Endothelial cell of umbilical vein (primary cell): ENCODE measurements around the gene UGT3A2. TPM values are rescaled to one million over a fixed set of nuclear protein-coding genes. Genes with fewer than 3 reads are reported as not detected.

Experiments
- BruUV-seq: library from RNA; stranded (reverse); fragments of 400-500 nt; replicated peaks from 2 replicates; lab custom pipeline; 2021; lab: Mats Ljungman, UMichigan
- CTCF ChIA-PET: fragments of 300-600, 350-600 bp; sonication (Branson Sonifier 250); formaldehyde crosslinking; loops from one replicate; lab custom pipeline; 2021; ENCODE audit warnings: antibody characterized with exemption, inconsistent platforms; lab: Charles Lee
- POLR2A ChIA-PET: fragments of 300-600, 350-600 bp; sonication (Branson Sonifier 250); formaldehyde crosslinking; loops from one replicate; lab custom pipeline; 2021; ENCODE audit warnings: antibody characterized with exemption, inconsistent platforms; lab: Charles Lee
- DNase-seq: peaks from one replicate; pipeline ENCODE4 v3.0.0-alpha.2; 2011; ENCODE audit warnings: low read depth, low spot score
- FAIRE-seq: peaks from 2 replicates; lab custom pipeline; 2011; peaks lifted over from hg19 to GRCh38; lab: Jason Lieb, UNC
- H2AFZ ChIP-seq: 2 replicates; pipeline ENCODE4 v1.6.0; 2012; ENCODE audit warnings: low read depth, low read length, control low read depth, inconsistent platforms
- H3K27ac ChIP-seq: 2 replicates; pipeline ENCODE4 v1.5.1; 2011; ENCODE audit warnings: low read depth, mild to moderate bottlenecking, control low read depth, low read length, moderate library complexity; ENCODE audit not compliant: insufficient read depth
- H3K27me3 ChIP-seq, 2 experiments: 2 replicates each; pipeline versions ENCODE4 v1.6.0 to v1.6.1; 2011; ENCODE audit warnings: low read length in 2 of 2, mixed read lengths in 1 of 2; ENCODE audit not compliant: control insufficient read depth in 2 of 2, insufficient read depth in 2 of 2
- H3K36me3 ChIP-seq, 2 experiments: 2 replicates in 1 of 2; 3 replicates in 1 of 2; pipeline ENCODE4 v1.5.1; 2011; ENCODE audit warnings: low read length in 2 of 2, mild to moderate bottlenecking in 1 of 2, moderate library complexity in 1 of 2; ENCODE audit not compliant: control insufficient read depth in 2 of 2, insufficient read depth in 2 of 2; ENCODE audit errors: extremely low read depth in 1 of 2
- H3K4me1 ChIP-seq: 3 replicates; pipeline ENCODE4 v1.5.1; 2011; ENCODE audit warnings: mild to moderate bottlenecking, low read length; ENCODE audit not compliant: control insufficient read depth, insufficient read depth; ENCODE audit errors: extremely low read depth
- H3K4me2 ChIP-seq: 2 replicates; pipeline ENCODE4 v1.6.1; 2011; ENCODE audit warnings: low read length, control low read depth, mixed read lengths; ENCODE audit not compliant: insufficient read depth
- H3K4me3 ChIP-seq, 3 experiments: fragments of 200-600 bp in 1 of 3; sonication (generic), shearing (Covaris generic) in 1 of 3; replicated peaks in 1 of 3; 2 replicates each; pipeline ENCODE4 v1.5.1; 2011 to 2016; ENCODE audit warnings: control low read depth in 3 of 3, low read length in 3 of 3, mild to moderate bottlenecking in 2 of 3, inconsistent platforms in 1 of 3, low read depth in 1 of 3, moderate library complexity in 1 of 3; ENCODE audit not compliant: insufficient read depth in 1 of 3
- H3K79me2 ChIP-seq: 2 replicates; pipeline ENCODE4 v1.6.0; 2012; ENCODE audit warnings: low read length, inconsistent platforms; ENCODE audit not compliant: control insufficient read depth, insufficient read depth
- H3K9ac ChIP-seq: replicated peaks from 2 replicates; pipeline ENCODE3; 2011; ENCODE audit warnings: low read length, control low read depth; ENCODE audit not compliant: insufficient read depth; ENCODE audit errors: extremely low read depth
- H3K9me1 ChIP-seq: replicated peaks from 3 replicates; pipeline ENCODE4 v1.6.0; 2011; ENCODE audit warnings: mild to moderate bottlenecking, low read length; ENCODE audit not compliant: control insufficient read depth, insufficient read depth; ENCODE audit errors: extremely low read depth
- H3K9me3 ChIP-seq: replicated peaks from 2 replicates; pipeline ENCODE4 v1.5.1; 2012; ENCODE audit warnings: low read length, inconsistent platforms; ENCODE audit not compliant: control insufficient read depth, insufficient read depth
- H4K20me1 ChIP-seq: replicated peaks from 2 replicates; pipeline ENCODE3; 2011; ENCODE audit warnings: mild to moderate bottlenecking, low read length; ENCODE audit not compliant: control insufficient read depth, insufficient read depth; ENCODE audit errors: extremely low read depth
- CTCF ChIP-seq, 2 donors: IDR thresholded peaks; 1 replicate in 1 of 2; 2 replicates in 1 of 2; pipeline ENCODE4 v1.5.1; 2011; ENCODE audit warnings: low read length in 2 of 2, mild to moderate bottlenecking in 2 of 2, moderate library complexity in 2 of 2, control low read depth in 1 of 2, inconsistent platforms in 1 of 2, low read depth in 1 of 2; ENCODE audit not compliant: insufficient read depth in 1 of 2; ENCODE audit errors: extremely low read depth in 1 of 2
- FOS ChIP-seq: IDR thresholded peaks from 2 replicates; pipeline ENCODE4 v1.6.1; 2011; ENCODE audit warnings: mild to moderate bottlenecking, low read length, moderate library complexity, borderline replicate concordance; ENCODE audit not compliant: insufficient read depth
- GATA2 ChIP-seq: IDR thresholded peaks from 2 replicates; pipeline ENCODE4 v1.7.0; 2011; ENCODE audit warnings: low read depth, mild to moderate bottlenecking, moderate library complexity, mixed read lengths, low read length; ENCODE audit not compliant: insufficient read length, insufficient read depth
- MAX ChIP-seq: IDR thresholded peaks from 2 replicates; pipeline ENCODE4 v1.6.1; 2011; ENCODE audit not compliant: insufficient read depth, insufficient read length
- POLR2A ChIP-seq: IDR thresholded peaks from 2 replicates; pipeline ENCODE4 v1.6.1; 2012; ENCODE audit warnings: low read depth, mild to moderate bottlenecking, control low read depth, low read length
- POLR2AphosphoS5 ChIP-seq: IDR thresholded peaks from 2 replicates; pipeline ENCODE4 v1.6.1; 2012; ENCODE audit warnings: low read depth, mild to moderate bottlenecking, control low read depth, low read length, moderate library complexity; ENCODE audit not compliant: insufficient read depth
- dilution Hi-C: fragments of 300-500 bp; cut with MboI; formaldehyde crosslinking; loops from one replicate; pipeline ENCODE4 v1.15.0; 2019; ENCODE audit warnings: low sequenced_read_pairs; ENCODE audit not compliant: extremely low pct_ligation_motif_present
- intact Hi-C: fragments of 100-400 bp; cut with micrococcal nuclease; formaldehyde crosslinking; loops from one replicate; pipeline ENCODE4 v1.10.0; 2022
- polyA plus RNA-seq, 4 experiments: library from polyadenylated mRNA; depleted of rRNA in 3 of 4; stranded (reverse) in 3 of 4; unstranded in 1 of 4; fragments of >200 nt; gene quantifications; 2 replicates each; pipeline versions ENCODE4 v1.2.1 to v1.2.3, GENCODE V29; 2011 to 2012; ENCODE audit warnings: missing spikeins in 1 of 4
- total RNA-seq: library from RNA; stranded (reverse); gene quantifications from 2 replicates; pipeline ENCODE4 v1.2.3, GENCODE V29; 2021

Gene UGT3A2
- total and polyA plus RNA-seq, 2 donors (not counting 3 experiments of a cell fraction or from before 2014, with no cell fraction given), result not detected

GRCh38 chr5:35996076-35996475, 70.6 kb downstream of the UGT3A2 start:
- TF ChIP-seq FOS, result no peak
- intact Hi-C loops, result no loop called here

GRCh38 chr5:35990941-35991611, 75.6 kb downstream of the UGT3A2 start, which contains the start of gene UGT3A1:
Gene UGT3A1, minus strand, starts transcription at chr5:35991390. Its CDS starts 150 bp downstream, at chr5:35991240.
- H3K9me3 ChIP-seq, result no peaks in the 10 kb centered on the region
- no peaks in the 10 kb centered on the region for H3K9me1 ChIP-seq
- CTCF ChIA-PET, result no interaction called here
- H3K36me3 ChIP-seq, result no peaks in the 10 kb centered on the region
- no peaks in the 10 kb centered on the region for H3K4me1 ChIP-seq
- no peak within 1 kb of the TSS for H3K9ac ChIP-seq
- H3K4me2 ChIP-seq, result no peak within 1 kb of the TSS
- H3K79me2 ChIP-seq, result no peaks in the 10 kb centered on the region
- no peak for FAIRE-seq
- no peak within 1 kb of the TSS for H3K27ac ChIP-seq
- intact Hi-C loops (no loop called here), dilution Hi-C loops (no loop called here)
- H4K20me1 ChIP-seq, result no peaks in the 10 kb centered on the region
- no peaks in the 10 kb centered on the region for H3K27me3 ChIP-seq
- DNase-seq, result no peak
- no peak within 1 kb of the TSS for H3K4me3 ChIP-seq
- POLR2A ChIA-PET, result no interaction called here
- no peak for TF ChIP-seq CTCF (IDR thresholded peaks at IDR 0.05; ENCODE audit: extremely low read depth in 1 of 2, insufficient read depth in 1 of 2, low read depth in 1 of 2, low read length in 2 of 2)
- no peak for TF ChIP-seq POLR2AphosphoS5
- TF ChIP-seq MAX, result no peak
- TF ChIP-seq GATA2, result no peak
- no peak for TF ChIP-seq POLR2A
- no peak within 1 kb of the TSS for H2AFZ ChIP-seq
- BruUV-seq, result no TSS peak

More at GRCh38 chr5:35996076-35996475, 70.6 kb downstream of the UGT3A2 start:
- no peaks in the 10 kb centered on the region for H3K36me3 ChIP-seq
- H3K4me3 ChIP-seq, result no peak overlapping the region
- ChIA-PET POLR2A (no interaction called here), CTCF (no interaction called here)
- no peaks in the 10 kb centered on the region for H3K4me1 ChIP-seq
- DNase-seq, result no peak
- H4K20me1 ChIP-seq, result no peaks in the 10 kb centered on the region
- no peak overlapping the region for H2AFZ ChIP-seq
- H3K27ac ChIP-seq, result no peak overlapping the region
- no peaks in the 10 kb centered on the region for H3K79me2 ChIP-seq
- no peak overlapping the region for H3K4me2 ChIP-seq
- H3K9me3 ChIP-seq, result no peaks in the 10 kb centered on the region
- H3K9me1 ChIP-seq, result no peaks in the 10 kb centered on the region
- dilution Hi-C loops, result no loop called here
- no peaks in the 10 kb centered on the region for H3K27me3 ChIP-seq
- BruUV-seq, result no TSS peak
- H3K9ac ChIP-seq, result no peak overlapping the region
- no peak for FAIRE-seq
